MCF 10A (cell line): ENCODE data around the gene CNOT6L. TPM values are rescaled to one million over a fixed set of nuclear protein-coding genes. Genes with fewer than 3 reads are reported as not detected.

Experiments
- BruUV-seq: library from RNA; stranded (reverse); fragments of 400-500 nt; replicated peaks from 2 replicates; lab custom pipeline; 2021; lab: Mats Ljungman, UMichigan
- CTCF ChIA-PET: fragments of 300-600 bp; sonication (Branson Sonifier 250); formaldehyde crosslinking; extraction: SDS; loops from one replicate; lab custom pipeline; 2021; ENCODE audit warnings: antibody characterized with exemption, inconsistent platforms; lab: Yijun Ruan, JAX
- POLR2A ChIA-PET: fragments of 300-600, 350-650 bp; sonication (Branson Sonifier 250); formaldehyde crosslinking; extraction: SDS; loops from one replicate; lab custom pipeline; 2020; ENCODE audit warnings: antibody characterized with exemption, inconsistent platforms; lab: Yijun Ruan, JAX
- DNase-seq: peaks from one replicate; pipeline ENCODE4 v3.0.0-alpha.2; 2018; ENCODE audit not compliant: unreplicated experiment
- H3K27ac Mint-ChIP-seq: one replicate; pipeline ENCODE4 v1.8.0; 2022; ENCODE audit warnings: mild to moderate bottlenecking, low read depth, mixed read lengths; ENCODE audit not compliant: unreplicated experiment
- H3K27me3 Mint-ChIP-seq: one replicate; pipeline ENCODE4 v1.8.0; 2022; ENCODE audit warnings: mixed read lengths; ENCODE audit not compliant: insufficient read depth, unreplicated experiment
- H3K36me3 Mint-ChIP-seq: one replicate; pipeline ENCODE4 v1.8.0; 2022; ENCODE audit warnings: mild to moderate bottlenecking, moderate library complexity, mixed read lengths; ENCODE audit not compliant: insufficient read depth, unreplicated experiment
- H3K4me1 Mint-ChIP-seq: one replicate; pipeline ENCODE4 v1.8.0; 2022; ENCODE audit warnings: mixed read lengths; ENCODE audit not compliant: insufficient read depth, unreplicated experiment
- H3K4me3 Mint-ChIP-seq: one replicate; pipeline ENCODE4 v1.8.0; 2022; ENCODE audit warnings: mild to moderate bottlenecking, moderate library complexity, mixed read lengths; ENCODE audit not compliant: unreplicated experiment
- H3K9me3 Mint-ChIP-seq: one replicate; pipeline ENCODE4 v1.8.0; 2022; ENCODE audit warnings: mixed read lengths; ENCODE audit not compliant: unreplicated experiment
- intact Hi-C: fragments of 100-400 bp; cut with micrococcal nuclease; formaldehyde crosslinking; loops from 2 replicates; pipeline ENCODE4 v1.14.1; 2022
- total RNA-seq: library from RNA; stranded (reverse); gene quantifications from 2 replicates; pipeline ENCODE4 v1.2.3, GENCODE V29; 2022
- TF ChIP-seq, protein P1 (sequence below): fragments of 200-600 bp; IDR thresholded peaks from one replicate; pipeline ENCODE4 v1.8.0; 2022; ENCODE audit warnings: antibody characterized with exemption, mild to moderate bottlenecking; ENCODE audit not compliant: unreplicated experiment

Gene CNOT6L
- total RNA-seq, 1 experiment from 2014 or later, result 47.3 TPM

DNA sequence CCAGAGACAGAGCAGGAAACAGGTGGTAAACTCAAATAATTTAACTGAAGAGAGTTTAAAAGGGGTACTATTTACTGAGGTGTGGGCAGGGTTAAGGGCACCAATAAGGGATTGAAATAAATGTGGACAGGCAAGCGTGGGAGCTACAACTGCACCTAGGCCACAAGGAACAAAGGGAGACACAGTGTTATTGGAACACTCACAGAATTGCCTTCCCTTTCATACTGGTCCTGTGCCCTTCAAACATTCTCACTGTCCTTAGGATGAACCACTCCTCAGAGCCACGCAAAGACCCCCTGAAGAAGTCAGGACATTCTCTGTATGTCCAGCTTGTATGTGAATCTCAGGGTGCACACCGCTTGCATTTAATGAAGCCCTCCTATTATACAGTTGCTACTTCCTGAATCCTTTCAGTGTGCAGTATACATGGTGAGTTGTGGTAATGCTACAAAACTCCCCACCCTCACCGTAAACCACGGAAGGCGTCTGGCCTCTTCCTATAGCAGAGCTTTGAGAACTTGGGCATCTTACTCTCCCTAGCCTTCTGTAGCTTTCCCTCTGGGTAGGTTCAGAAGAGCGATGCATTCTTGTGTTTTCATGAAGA lies 33.8 kb upstream of the CNOT6L start:
- no peak overlapping the region for H3K4me3 Mint-ChIP-seq
- ChIA-PET CTCF (interaction anchor here (0.6 to 1.2 kb wide), 2 partner anchors 9 to 33 kb away, joined by 3 to 5 read pairs; no protein-coding TSS in a partner anchor), POLR2A (interaction anchor here (1.0 to 3.0 kb wide), 2 partner anchors 9 to 20 kb away, joined by 3 to 12 read pairs; partner anchors contain the start of gene MRPL1)
- no TSS peak for BruUV-seq
- no peaks in the 10 kb centered on the region for H3K9me3 Mint-ChIP-seq
- no peak overlapping the region for H3K27ac Mint-ChIP-seq
- TF ChIP-seq, protein P1, sequence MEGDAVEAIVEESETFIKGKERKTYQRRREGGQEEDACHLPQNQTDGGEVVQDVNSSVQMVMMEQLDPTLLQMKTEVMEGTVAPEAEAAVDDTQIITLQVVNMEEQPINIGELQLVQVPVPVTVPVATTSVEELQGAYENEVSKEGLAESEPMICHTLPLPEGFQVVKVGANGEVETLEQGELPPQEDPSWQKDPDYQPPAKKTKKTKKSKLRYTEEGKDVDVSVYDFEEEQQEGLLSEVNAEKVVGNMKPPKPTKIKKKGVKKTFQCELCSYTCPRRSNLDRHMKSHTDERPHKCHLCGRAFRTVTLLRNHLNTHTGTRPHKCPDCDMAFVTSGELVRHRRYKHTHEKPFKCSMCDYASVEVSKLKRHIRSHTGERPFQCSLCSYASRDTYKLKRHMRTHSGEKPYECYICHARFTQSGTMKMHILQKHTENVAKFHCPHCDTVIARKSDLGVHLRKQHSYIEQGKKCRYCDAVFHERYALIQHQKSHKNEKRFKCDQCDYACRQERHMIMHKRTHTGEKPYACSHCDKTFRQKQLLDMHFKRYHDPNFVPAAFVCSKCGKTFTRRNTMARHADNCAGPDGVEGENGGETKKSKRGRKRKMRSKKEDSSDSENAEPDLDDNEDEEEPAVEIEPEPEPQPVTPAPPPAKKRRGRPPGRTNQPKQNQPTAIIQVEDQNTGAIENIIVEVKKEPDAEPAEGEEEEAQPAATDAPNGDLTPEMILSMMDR, result no peak
- intact Hi-C loops, result no loop called here
- no peak for DNase-seq
- peaks cover 6% of the 10 kb centered on the region for H3K36me3 Mint-ChIP-seq
- peaks cover 12% of the 10 kb centered on the region for H3K4me1 Mint-ChIP-seq
- H3K27me3 Mint-ChIP-seq, result no peaks in the 10 kb centered on the region

DNA sequence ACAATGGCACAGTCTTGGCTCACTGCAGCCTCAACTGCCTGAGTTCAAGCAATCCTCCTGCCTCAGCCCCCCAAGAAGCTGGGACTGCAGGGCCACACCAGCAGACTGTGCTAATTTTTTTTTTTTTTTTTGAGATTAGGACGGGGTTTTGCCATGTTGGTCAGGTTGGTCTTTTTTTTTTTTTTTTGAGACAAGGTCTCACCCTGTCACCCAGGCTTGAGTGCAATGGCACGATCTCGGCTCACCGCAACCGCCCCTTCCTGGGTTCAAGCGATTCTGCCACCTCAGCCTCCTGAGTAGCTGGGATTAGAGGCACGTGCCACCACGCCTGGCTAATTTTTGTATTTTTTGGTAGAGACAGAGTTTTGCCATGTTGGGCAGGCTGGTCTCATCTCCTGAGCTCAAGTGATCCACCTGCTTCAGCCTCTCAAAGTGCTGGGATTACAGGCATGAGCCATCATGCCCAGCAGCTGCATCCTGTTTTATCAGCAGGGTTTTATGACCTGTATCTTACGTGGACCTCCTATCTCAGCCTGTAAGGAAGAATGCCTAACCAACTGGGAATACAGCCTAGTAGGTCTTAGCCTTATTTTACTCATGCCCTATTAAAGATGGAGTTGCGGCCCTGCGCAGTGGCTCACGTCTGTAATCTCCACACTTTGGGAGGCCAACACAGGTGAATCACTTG lies 30.3 kb upstream of the CNOT6L start:
- no TSS peak for BruUV-seq
- no peak for DNase-seq
- Mint-ChIP-seq H3K36me3 (peaks cover 6% of the 10 kb centered on the region), H3K9me3 (no peaks in the 10 kb centered on the region), H3K27me3 (no peaks in the 10 kb centered on the region), H3K4me3 (no peak overlapping the region), H3K27ac (no peak overlapping the region), H3K4me1 (peaks cover 4% of the 10 kb centered on the region)
- CTCF ChIA-PET, result interaction anchor here (0.8 kb wide), 1 partner anchor 16 kb away, joined by 6 read pairs; no protein-coding TSS in a partner anchor
- POLR2A ChIA-PET, result interaction anchor here (0.6 to 1.1 kb wide), 2 partner anchors 12 to 1505 kb away, joined by 3 to 4 read pairs; partner anchors contain the start of gene MRPL1
- TF ChIP-seq, protein P1, result no peak
- intact Hi-C loops, result no loop called here

DNA sequence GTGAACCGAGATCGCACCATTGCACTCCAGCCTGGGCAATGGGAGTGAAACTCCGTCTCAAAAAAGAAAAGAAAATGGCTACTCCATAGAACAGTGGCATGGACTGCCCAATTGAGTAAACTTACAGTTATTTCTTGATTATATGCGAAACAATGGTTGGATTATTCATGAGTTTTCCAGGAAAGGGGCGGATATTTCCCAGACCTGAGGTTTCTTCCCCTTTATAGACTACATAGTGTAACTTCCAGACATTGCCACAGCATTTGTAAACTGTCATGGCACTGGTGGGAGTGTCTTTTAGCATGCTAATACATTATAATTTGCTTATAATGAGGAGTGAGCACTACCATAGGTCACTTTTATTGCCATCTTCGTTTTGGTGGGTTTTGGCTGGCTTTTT lies 29.3 kb upstream of the CNOT6L start:
- DNase-seq, result no peak
- BruUV-seq, result no TSS peak
- POLR2A ChIA-PET, result interaction anchor here (0.6 kb wide), 1 partner anchor 1506 kb away, joined by 3 read pairs; no protein-coding TSS in a partner anchor
- Mint-ChIP-seq H3K4me3 (no peak overlapping the region), H3K36me3 (no peaks in the 10 kb centered on the region), H3K27me3 (no peaks in the 10 kb centered on the region), H3K27ac (no peak overlapping the region), H3K9me3 (no peaks in the 10 kb centered on the region), H3K4me1 (no peaks in the 10 kb centered on the region)
- intact Hi-C loops, result no loop called here
- TF ChIP-seq, protein P1, result no peak
- CTCF ChIA-PET, result no interaction called here

DNA sequence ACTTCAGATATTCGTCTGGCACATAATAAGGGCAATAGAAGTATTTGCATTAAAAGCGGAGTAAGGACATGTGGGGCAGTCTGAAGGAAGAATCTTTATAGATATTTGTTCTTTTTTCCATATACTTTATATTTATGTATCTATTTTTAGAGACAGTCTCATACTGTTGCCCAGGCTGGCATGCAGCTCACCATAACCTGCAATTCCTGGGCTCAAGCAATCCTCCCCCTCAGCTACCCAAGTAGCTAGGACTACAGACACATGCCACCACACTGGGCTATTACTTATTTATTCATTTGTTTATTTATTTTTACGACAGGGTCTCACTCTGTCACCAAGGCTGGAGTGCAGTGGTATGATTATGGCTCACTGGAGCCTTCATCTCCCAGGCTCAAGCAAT lies 26.8 kb upstream of the CNOT6L start:
- DNase-seq, result no peak
- ChIA-PET POLR2A (interaction anchor here (0.8 to 1.0 kb wide), 3 partner anchors 10 to 25 kb away, joined by 3 to 4 read pairs (median 3); no protein-coding TSS in a partner anchor), CTCF (interaction anchor here (1.1 kb wide), 1 partner anchor 9 kb away, joined by 3 read pairs; no protein-coding TSS in a partner anchor)
- H3K9me3 Mint-ChIP-seq, result no peaks in the 10 kb centered on the region
- H3K4me3 Mint-ChIP-seq, result no peak overlapping the region
- H3K27me3 Mint-ChIP-seq, result no peaks in the 10 kb centered on the region
- intact Hi-C loops, result no loop called here
- BruUV-seq, result no TSS peak
- H3K4me1 Mint-ChIP-seq, result no peaks in the 10 kb centered on the region
- H3K27ac Mint-ChIP-seq, result no peak overlapping the region
- no peaks in the 10 kb centered on the region for H3K36me3 Mint-ChIP-seq
- TF ChIP-seq, protein P1, result no peak
